HEK293T (cell line): ENCODE results near the gene SCN9A.

Source experiments
- TARDBP ChIP-seq: fragments of 450-650 bp; IDR thresholded peaks from 2 replicates; pipeline ENCODE4 v1.6.1; 2016
- ZNF384 ChIP-seq: fragments of 450-650 bp; IDR thresholded peaks from 2 replicates; pipeline ENCODE4 v1.6.1; 2016

- TF ChIP-seq TARDBP (no peak), ZNF384 (no peak)
Measured at GRCh38 chr2:166293984-166294383, 81.8 kb downstream of the SCN9A start.
